Stomach (tissue), 4 donors: ENCODE measurements around the gene WDR17.

Experiments
- CTCF ChIP-seq, 7 experiments: fragments of 450-650 bp in 4 of 7; fragments of 200-600 bp in 3 of 7; sonication (generic) in 3 of 7; IDR thresholded peaks; one replicate each; pipeline ENCODE4 v1.5.1; 2016 to 2019; ENCODE audit warnings: antibody characterized with exemption in 7 of 7, control low read depth in 2 of 7, mild to moderate bottlenecking in 1 of 7
- POLR2A ChIP-seq, 4 donors: fragments of 450-650 bp; IDR thresholded peaks; one replicate each; pipeline ENCODE4 v1.6.1; 2016; ENCODE audit warnings: antibody characterized with exemption in 4 of 4, control low read depth in 2 of 4, mild to moderate bottlenecking in 1 of 4, moderate library complexity in 1 of 4
- POLR2AphosphoS5 ChIP-seq, 3 donors: sonication (generic); formaldehyde crosslinking; IDR thresholded peaks; one replicate each; pipeline ENCODE4 v1.6.1; 2016; ENCODE audit warnings: antibody characterized with exemption in 3 of 3

- no peak for TF ChIP-seq CTCF (IDR thresholded peaks at IDR 0.05)
- TF ChIP-seq POLR2A (IDR thresholded peaks at IDR 0.05): no peak
- TF ChIP-seq POLR2AphosphoS5 (IDR thresholded peaks at IDR 0.05): no peak
Measured at GRCh38 chr4:176032454-176032853, 33.2 kb upstream of the WDR17 start.
